ENCODE results near the gene GARIN3.

DNA sequence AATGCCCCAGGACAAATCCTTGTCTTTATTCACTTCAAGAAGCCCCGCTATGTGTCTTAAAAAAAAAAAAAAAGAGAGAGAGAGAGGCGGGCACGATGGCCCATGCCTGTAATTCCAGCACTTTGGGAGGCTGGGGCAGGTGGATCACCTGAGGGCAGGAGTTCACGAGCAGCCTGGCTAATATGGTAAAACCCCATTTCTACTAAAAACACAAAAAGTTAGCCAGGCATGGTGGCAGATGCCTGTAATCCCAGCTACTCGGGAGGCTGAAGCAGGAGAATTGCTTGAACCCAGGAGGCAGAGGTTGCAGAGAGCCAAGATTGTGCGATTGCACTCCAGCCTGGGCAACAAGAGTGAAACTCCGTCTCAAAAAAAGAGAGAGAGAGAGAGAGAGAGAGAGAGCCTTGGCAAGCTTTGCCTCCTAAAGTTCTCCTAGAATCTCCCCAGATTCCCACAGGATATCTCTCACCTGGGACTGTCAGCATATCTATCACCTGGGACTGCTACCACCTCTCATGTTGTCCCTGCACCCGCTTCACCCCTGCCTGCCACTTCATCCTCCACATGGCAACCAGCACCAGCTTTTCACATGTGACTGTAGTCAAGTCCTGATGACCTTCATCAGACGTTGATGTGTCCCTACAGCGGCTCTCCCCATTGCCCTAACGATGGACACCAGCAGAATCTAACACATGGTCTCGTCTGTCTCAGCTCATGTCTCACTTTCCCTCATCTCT, 20.4 kb upstream of the GARIN3 start:
- TF ChIP-seq CTCF (conservative IDR thresholded peaks at IDR 0.05): no peak
- TF ChIP-seq EZH2 (IDR thresholded peaks at IDR 0.05; ENCODE audit: low read depth): no peak

Measured in PC-9 (cell line).